Ectodermal cell (in vitro differentiated cells): ENCODE data around the gene SLC45A1.
"Not testable (repeated sequence)": the region's sequence is repeated elsewhere in the genome, so short reads cannot be mapped to it uniquely, and the experiment has no call there.

Experiments
- H3K27ac ChIP-seq: 2 replicates; pipeline ENCODE4 v1.7.0; 2013; ENCODE audit warnings: mild to moderate bottlenecking, low read depth, low read length; ENCODE audit not compliant: insufficient read depth, poor library complexity, severe bottlenecking
- H3K27me3 ChIP-seq: 2 replicates; pipeline ENCODE4 v1.7.0; 2013; ENCODE audit warnings: mild to moderate bottlenecking, low read length; ENCODE audit not compliant: insufficient read depth, control insufficient read depth, poor library complexity, severe bottlenecking
- H3K36me3 ChIP-seq: one replicate; pipeline ENCODE4 v1.7.0; 2013; ENCODE audit warnings: low read length; ENCODE audit not compliant: control insufficient read depth, insufficient read depth
- H3K4me1 ChIP-seq: one replicate; pipeline ENCODE4 v1.7.0; 2013; ENCODE audit warnings: low read length; ENCODE audit not compliant: control insufficient read depth, insufficient read depth
- H3K4me3 ChIP-seq: 2 replicates; pipeline ENCODE4 v1.7.0; 2013; ENCODE audit warnings: low read depth, low read length, control low read depth; ENCODE audit not compliant: insufficient read depth
- H3K9me3 ChIP-seq: 2 replicates; pipeline ENCODE4 v1.7.0; 2013; ENCODE audit warnings: mild to moderate bottlenecking, low read length, moderate library complexity; ENCODE audit not compliant: control insufficient read depth
- WGBS, 2 experiments: methylation state at CpG; one replicate each; pipeline ENCODE4 v1.1.7; 2013; ENCODE audit warnings: missing lambda C conversion rate in 2 of 2; 5-methylcytosine and 5-hydroxymethylcytosine counted together

The SLC45A1 gene

DNA sequence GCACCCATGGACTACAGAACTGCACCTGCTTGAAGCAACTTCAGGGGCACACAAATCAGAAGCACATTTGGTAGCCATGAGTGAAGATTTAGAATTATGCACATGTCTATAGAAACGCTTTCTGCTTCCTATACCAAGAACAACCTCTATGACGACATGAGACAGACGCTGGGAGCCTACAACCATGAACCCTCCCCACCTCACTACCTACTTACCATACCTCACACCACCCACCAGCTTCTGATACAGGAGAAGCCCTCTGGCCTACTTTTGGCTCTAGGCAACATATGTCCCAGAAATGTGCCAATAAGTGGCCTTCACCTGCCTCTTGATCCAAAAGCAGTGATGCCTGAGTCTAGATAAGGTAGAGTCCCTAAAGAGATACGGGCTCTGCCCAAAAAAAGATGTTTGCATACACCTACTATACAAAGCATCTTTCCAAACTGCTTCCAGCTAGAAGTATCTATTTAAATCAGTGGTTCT, 58.5 kb downstream of the SLC45A1 start:
- no peak overlapping the region for H3K27ac ChIP-seq
- H3K4me1 ChIP-seq, result peaks cover 42% of the 10 kb centered on the region
- 92 to 97% methylated on average over 4 of the region's 4 CpGs for WGBS, 2 experiments
- H3K4me3 ChIP-seq, result no peak overlapping the region
- H3K36me3 ChIP-seq, result no peaks in the 10 kb centered on the region
- H3K27me3 ChIP-seq, result no peaks in the 10 kb centered on the region
- no peaks in the 10 kb centered on the region for H3K9me3 ChIP-seq

DNA sequence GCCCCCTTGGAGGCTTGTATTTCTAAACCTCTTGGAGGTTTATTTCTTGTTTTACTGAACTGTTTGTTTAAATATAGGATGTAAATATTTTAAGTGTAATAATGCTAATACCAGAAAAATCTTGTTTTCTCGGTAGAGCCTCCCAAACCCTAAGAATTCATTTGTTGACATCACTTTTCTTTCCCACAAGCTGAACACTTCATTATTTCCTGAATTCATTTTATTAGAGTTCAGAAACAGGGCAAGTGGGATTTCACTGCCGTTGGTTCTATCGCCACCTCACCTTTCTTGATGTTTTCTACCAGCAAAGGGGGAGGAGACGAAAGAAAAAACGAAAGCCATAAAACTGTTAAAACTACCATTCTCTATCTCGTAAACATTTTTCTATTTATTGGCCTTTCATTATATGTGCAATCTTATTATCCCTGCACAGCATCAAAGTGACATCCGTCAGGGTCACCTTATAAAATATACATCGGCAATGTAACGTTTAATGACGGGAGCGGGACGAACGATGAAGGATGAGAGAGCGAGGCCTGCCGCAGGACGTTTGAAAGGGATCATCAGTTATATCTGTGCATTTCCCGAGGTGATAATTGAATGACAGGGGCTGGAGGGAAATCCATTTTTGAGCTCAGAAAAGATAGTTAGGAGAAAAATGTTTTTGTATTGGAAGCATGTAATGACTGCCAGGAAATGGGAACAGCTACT, 59.5 kb downstream of the SLC45A1 start:
- peaks cover 36% of the 10 kb centered on the region for H3K4me1 ChIP-seq
- H3K36me3 ChIP-seq, result no peaks in the 10 kb centered on the region
- H3K9me3 ChIP-seq, result no peaks in the 10 kb centered on the region
- H3K4me3 ChIP-seq, result no peak overlapping the region
- no peaks in the 10 kb centered on the region for H3K27me3 ChIP-seq
- H3K27ac ChIP-seq, result no peak overlapping the region
- WGBS, 2 experiments, result 94 to 97% methylated on average over 17 of the region's 17 CpGs

- 62 to 67% methylated on average over 4 of the region's 4 CpGs for WGBS, 2 experiments
- Histone ChIP-seq H3K27ac (no peak overlapping the region), H3K27me3 (no peaks in the 10 kb centered on the region), H3K36me3 (no peaks in the 10 kb centered on the region), H3K4me3 (no peak overlapping the region), H3K4me1 (peaks cover 36% of the 10 kb centered on the region), H3K9me3 (no peaks in the 10 kb centered on the region)
Measured at GRCh38 chr1:8378178-8378577, 60.3 kb downstream of the SLC45A1 start.

DNA sequence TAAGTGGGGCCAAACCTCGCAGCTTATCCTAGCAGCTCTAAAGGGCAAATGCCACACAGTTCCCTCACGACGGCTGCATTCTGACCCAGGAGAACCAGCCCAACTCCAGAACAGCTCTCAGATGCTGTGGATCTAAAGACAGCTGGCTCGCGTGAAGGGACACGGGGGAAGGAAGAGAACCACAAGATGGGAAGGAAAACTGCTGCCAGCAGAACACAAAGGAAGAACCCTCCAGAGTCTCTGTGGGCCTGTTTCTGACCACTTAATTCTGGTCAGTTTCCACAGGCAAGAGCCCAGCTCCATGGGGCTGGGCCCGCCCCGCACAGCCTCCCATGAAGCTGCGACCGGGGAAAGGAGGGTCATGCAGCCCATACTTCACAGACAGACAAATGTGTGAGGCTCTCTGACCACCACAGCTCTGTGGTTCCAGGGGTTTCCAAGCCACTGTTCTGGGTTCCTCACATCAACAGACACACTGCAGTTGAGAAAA, 61.1 kb downstream of the SLC45A1 start:
- Histone ChIP-seq H3K9me3 (no peaks in the 10 kb centered on the region), H3K4me3 (no peak overlapping the region), H3K36me3 (no peaks in the 10 kb centered on the region), H3K27ac (no peak overlapping the region), H3K27me3 (no peaks in the 10 kb centered on the region), H3K4me1 (peaks cover 28% of the 10 kb centered on the region)
- WGBS, 2 experiments, result 93 to 96% methylated on average over 10 of the region's 10 CpGs

DNA sequence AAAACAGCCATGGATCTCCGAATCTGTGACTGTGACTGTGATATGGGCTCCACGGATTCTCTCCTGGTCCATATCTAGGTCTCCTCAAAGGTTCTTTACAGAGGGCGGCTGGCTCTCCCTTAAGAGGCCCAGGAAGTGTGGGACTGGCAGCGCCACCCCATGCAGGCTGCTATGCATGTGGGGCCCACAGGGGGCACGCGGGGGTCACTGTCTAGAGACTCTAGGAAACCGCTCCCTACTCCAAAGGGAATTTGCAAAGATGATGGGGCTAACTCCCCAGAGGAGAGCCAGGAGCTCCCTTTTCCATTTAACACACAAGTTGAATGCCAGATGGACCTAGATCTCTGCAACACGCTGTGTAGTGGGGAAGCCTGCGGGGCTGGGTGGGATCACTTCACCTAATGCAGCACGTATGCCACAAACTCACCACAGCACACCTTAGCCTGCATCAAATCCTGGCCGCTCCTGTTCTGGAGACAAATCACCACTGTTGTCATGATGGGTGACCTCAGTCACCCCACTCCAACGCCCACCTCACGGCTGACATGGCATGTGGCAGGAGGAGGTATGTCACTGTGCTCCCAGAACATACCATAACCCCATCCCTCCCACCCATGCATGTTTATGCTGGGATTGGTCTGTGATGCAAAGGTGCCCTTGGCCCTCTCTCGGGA, 61.7 kb downstream of the SLC45A1 start:
- 94 to 95% methylated on average over 14 of the region's 14 CpGs for WGBS, 2 experiments
- no peak overlapping the region for H3K4me3 ChIP-seq

GRCh38 chr1:8380310-8380709, 62.4 kb downstream of the SLC45A1 start:
- not testable (repeated sequence) for H3K27me3 ChIP-seq, H3K27ac ChIP-seq, H3K9me3 ChIP-seq, H3K4me3 ChIP-seq, H3K36me3 ChIP-seq
- WGBS, 2 experiments, result 87 to 90% methylated on average over 6 of the region's 6 CpGs
- H3K4me1 ChIP-seq, result peaks cover 27% of the 10 kb centered on the region

More for the DNA sequence above, 61.7 kb downstream of the SLC45A1 start:
- Histone ChIP-seq H3K4me1 (peaks cover 24% of the 10 kb centered on the region), H3K9me3 (no peaks in the 10 kb centered on the region), H3K27me3 (no peaks in the 10 kb centered on the region), H3K36me3 (no peaks in the 10 kb centered on the region), H3K27ac (no peak overlapping the region)

DNA sequence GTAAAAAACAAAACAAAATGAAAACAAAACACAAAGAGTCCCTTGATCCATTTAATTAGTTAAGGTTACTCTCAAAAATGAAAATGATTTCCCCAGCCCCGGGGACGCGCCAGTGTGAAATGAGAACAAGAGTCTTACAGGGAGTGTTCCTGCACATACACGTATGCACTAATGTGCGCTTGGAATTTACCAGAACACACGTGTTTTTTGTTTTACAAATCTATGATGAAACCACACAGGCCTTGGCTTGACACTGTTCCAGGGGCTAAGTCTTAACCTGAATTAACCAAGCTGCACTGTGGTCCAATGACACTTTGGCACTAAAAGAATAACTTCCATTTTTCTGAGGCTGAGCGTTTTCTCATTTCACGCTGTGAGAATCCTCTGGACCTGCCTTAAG, 63.7 kb downstream of the SLC45A1 start:
- H3K27ac ChIP-seq, result no peak overlapping the region
- no peaks in the 10 kb centered on the region for H3K27me3 ChIP-seq
- WGBS, 2 experiments, result 90 to 91% methylated on average over 8 of the region's 8 CpGs
- H3K4me3 ChIP-seq, result no peak overlapping the region
- H3K4me1 ChIP-seq, result peaks cover 36% of the 10 kb centered on the region
- no peaks in the 10 kb centered on the region for H3K9me3 ChIP-seq
- no peaks in the 10 kb centered on the region for H3K36me3 ChIP-seq

- Histone ChIP-seq H3K4me3 (no peak overlapping the region), H3K27me3 (no peaks in the 10 kb centered on the region), H3K4me1 (peaks cover 36% of the 10 kb centered on the region), H3K27ac (no peak overlapping the region), H3K36me3 (no peaks in the 10 kb centered on the region), H3K9me3 (no peaks in the 10 kb centered on the region)
- 81 to 82% methylated on average over 9 of the region's 9 CpGs for WGBS, 2 experiments
Measured at GRCh38 chr1:8382051-8382505, 64.2 kb downstream of the SLC45A1 start.

DNA sequence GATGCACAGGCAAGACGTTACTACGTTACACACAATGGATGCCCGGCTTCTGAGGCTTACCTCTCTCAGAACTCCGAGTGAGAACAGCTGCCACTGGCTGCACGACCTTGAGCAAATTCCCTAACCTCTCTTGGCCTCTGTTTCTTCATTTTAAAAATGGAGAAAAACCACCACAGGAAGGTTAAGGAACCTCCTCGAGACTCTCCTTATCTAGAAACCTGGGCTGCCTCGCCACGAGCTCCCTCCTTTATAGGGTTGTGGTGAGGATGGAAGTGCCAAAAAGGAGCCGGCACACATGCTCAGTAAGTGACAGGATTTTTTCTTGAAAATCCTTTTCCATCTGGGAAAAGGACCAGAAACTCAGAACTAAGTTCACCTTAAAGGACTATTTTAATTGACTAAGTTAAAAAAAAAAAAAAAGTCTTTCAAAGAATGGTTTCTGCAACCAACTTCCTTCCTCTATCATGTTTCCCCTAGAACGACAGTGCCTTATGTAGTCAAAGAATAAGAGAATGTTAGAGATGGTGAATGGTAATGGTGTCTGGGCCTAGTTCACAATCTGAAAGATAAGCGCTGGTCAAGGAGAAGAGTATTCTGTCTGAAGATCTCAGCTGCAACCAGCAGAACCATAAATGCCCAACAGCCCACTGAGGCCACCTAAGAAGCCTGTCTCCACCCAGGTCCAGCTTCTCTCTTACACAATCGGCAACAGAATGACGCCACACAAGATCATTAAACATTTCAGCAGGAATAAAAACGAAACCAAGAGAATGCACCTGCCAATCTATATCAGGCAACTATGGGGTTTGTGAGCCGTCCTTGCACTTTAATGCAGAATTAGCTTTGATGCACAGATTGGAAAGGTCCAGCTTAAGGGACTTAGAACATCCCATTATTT, 64.9 kb downstream of the SLC45A1 start:
- 92% methylated on average over 15 of the region's 15 CpGs for WGBS, 2 experiments
- H3K4me1 ChIP-seq, result peaks cover 36% of the 10 kb centered on the region
- no peaks in the 10 kb centered on the region for H3K27me3 ChIP-seq

More for the DNA sequence above, 64.9 kb downstream of the SLC45A1 start:
- Histone ChIP-seq H3K9me3 (no peaks in the 10 kb centered on the region), H3K4me3 (no peak overlapping the region), H3K27ac (no peak overlapping the region), H3K36me3 (no peaks in the 10 kb centered on the region)
